Measurements from ENCODE around the gene BDH1. TPM values are rescaled to one million over a fixed set of nuclear protein-coding genes. Genes with fewer than 3 reads are reported as not detected.

The BDH1 gene
- total and polyA plus RNA-seq, 2 of the 8 experiments (the other 6 are each of a cell fraction or from before 2014, with no cell fraction given), result 27.2 to 28.1 TPM

- TF ChIP-seq TCF12 (IDR thresholded peaks at IDR 0.05; ENCODE audit: low read depth, low read length), result no peak
- no peak for TF ChIP-seq POLR2A (IDR thresholded peaks at IDR 0.05; ENCODE audit: control extremely low read depth in 1 of 2, low read depth in 2 of 2, low read length in 2 of 2)
- TF ChIP-seq SP4 (IDR thresholded peaks at IDR 0.05; ENCODE audit: low read length), result no peak
Observed at GRCh38 chr3:197521277-197522182, 34.2 kb downstream of the BDH1 start (continued).
